GM12872 (cell line): ENCODE results near the gene SMPDL3A.

ENCODE experiments used
- CTCF ChIP-seq: IDR thresholded peaks from 3 replicates; pipeline ENCODE4 v1.5.1; 2011; ENCODE audit warnings: low read depth, mild to moderate bottlenecking, low read length, moderate library complexity; ENCODE audit not compliant: insufficient read depth

SMPDL3A gene

DNA sequence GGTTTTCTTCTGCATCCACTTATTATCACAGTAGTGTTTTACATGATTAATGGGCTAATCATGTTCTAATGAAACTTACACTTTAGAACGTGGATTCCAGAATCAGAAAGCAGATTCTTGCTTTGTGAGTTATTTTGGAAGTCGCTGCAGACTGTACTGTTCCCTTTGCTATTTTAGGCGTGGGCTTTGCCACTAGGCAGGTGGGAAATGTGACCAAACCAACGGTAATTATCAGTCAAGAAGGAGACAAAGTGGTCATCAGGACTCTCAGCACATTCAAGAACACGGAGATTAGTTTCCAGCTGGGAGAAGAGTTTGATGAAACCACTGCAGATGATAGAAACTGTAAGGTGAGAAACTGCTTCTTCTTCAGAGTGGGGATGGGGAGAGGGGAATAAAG lies 8.9 kb upstream of the SMPDL3A start:
- no peak for TF ChIP-seq CTCF

DNA sequence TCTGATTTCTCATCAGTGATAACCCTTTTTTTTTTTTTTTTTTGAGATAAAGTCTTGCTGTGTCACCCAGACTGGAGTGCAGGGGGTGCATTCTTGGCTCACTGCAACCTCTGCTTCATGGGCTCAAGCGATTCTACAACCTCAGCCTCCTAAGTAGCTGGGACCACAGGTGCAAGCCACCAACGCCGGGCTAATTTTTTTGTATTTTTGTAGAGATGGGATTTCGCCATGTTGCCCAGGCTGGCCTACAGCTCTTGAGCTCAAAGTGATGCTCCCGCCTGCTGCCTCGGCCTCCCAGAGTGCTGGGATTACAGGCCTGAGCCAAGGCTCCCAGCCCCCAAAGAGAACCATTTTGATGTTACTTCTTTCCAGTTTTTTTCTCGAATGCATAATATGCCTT lies 7.3 kb upstream of the SMPDL3A start:
- TF ChIP-seq CTCF: no peak

DNA sequence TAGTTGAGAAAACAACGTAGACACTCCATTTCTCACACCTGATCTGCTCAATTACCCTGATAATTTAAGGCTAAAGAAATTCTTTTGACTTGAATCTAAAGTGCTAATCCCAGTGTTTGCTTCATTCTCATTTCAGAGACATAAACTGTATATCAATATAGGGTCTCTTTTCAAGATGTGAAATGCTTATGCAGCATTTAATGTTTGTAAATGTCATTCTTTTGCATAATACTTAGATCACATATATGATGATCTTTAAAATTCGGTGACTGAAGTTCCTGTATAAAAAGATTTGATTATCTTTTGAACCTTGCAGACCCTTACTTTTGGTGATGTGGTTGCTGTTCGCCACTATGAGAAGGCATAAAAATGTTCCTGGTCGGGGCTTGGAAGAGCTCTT lies 5.7 kb upstream of the SMPDL3A start:
- TF ChIP-seq CTCF: no peak

GRCh38 chr6:122785891-122786290 lies 3.2 kb upstream of the SMPDL3A start:
- no peak for TF ChIP-seq CTCF

DNA sequence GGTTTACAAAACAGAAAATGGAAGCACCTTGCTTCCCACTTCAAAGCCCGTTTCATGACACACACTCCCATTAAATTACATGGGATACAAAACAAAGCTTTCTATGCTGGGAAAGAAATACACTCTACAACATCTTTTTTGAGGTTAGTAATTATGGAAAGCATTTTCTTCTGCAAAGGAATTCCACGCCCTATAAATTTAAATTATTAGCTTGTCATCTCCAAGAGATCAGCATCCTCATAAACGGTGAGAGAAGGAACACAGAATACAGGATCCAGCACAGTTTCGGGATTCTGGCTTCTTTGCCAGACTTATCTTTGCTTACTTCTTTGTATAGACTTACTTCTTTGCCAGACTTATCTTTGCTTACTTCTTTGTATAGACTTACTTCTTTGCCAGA lies 1.3 kb upstream of the SMPDL3A start:
- TF ChIP-seq CTCF: no peak

- no peak for TF ChIP-seq CTCF
These were observed 850 bp upstream of the SMPDL3A start for GRCh38 chr6:122788208-122788607.

DNA sequence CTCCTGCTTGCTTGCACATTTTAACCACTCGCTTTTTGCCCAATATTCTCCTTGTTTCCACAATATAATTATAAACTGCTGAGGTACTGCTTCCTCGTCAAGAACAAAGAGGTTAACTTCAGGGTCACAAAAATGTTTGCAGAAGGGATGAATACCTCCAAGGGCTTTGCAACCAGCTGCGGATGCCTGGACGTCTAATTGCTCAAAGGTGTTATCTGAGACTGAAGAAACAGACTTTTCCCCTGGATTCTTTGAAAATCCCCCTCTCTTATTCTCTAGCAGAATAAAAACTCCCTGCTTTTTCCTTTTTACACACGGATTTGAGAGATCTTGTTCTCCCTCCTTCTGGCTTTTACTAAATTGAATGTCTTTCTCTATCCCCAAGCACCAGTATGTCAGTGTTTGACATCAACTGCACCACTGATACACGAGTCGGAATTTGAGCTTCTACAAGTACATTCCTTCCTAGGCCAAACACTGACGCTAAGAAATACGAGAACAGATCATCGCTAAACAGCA lies 336 bp upstream of the SMPDL3A start:
- TF ChIP-seq CTCF: no peak

GRCh38 chr6:122790028-122790422 lies 967 bp downstream of the SMPDL3A start:
- TF ChIP-seq CTCF: no peak
